ENCODE measurements around the gene ARHGAP23. TPM values are rescaled to one million over a fixed set of nuclear protein-coding genes. Genes with fewer than 3 reads are reported as not detected.

Gene ARHGAP23
- total and polyA plus RNA-seq, 2 donors (not counting 3 experiments of a cell fraction or from before 2014, with no cell fraction given): 25.4 to 190 TPM

DNA sequence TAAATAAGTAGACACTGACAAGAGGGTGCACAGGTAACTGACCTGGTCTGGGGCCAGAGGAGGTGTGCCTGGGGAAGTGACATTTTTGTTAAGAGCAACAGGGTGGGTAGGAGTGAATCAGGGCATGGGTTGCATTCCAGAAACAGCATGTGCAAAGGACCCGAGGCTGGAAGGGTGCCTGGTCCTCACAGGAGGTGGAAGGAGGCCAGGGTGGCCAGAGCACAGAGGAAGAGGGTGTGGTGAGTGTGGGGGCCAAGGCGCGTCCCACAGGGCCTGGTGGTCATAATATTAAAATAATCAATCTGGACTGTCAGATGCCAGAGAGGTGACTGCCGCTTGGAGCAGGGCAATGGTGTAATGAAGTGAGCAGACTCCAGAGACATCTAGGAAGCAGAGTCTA, 14.3 kb downstream of the ARHGAP23 start:
- H3K79me2 ChIP-seq (ENCODE audit: control insufficient read depth, insufficient read depth, low read length): peaks cover 75% of the 10 kb centered on the region
- H3K4me2 ChIP-seq (ENCODE audit: insufficient read depth, low read length): no peak overlapping the region
- DNase-seq (ENCODE audit: low read depth, low spot score) (no peak), FAIRE-seq (no peak)
- H4K20me1 ChIP-seq (replicated peaks; ENCODE audit: control insufficient read depth, extremely low read depth, insufficient read depth, low read length): no peaks in the 10 kb centered on the region
- no peak overlapping the region for H3K9ac ChIP-seq (replicated peaks; ENCODE audit: extremely low read depth, insufficient read depth, low read length)
- ChIA-PET POLR2A (no interaction called here), CTCF (interaction anchor here (0.6 to 4.0 kb wide), 7 partner anchors 12 to 67 kb away, joined by 3 to 35 read pairs (median 8); no protein-coding TSS in a partner anchor)
- intact Hi-C loops (cut with micrococcal nuclease) (no loop called here), dilution Hi-C loops (cut with MboI; ENCODE audit: extremely low pct_ligation_motif_present, low sequenced_read_pairs) (no loop called here)
- no peaks in the 10 kb centered on the region for H3K27me3 ChIP-seq (ENCODE audit: control insufficient read depth in 2 of 2, insufficient read depth in 2 of 2, low read length in 2 of 2)
- no peak overlapping the region for H3K27ac ChIP-seq (ENCODE audit: insufficient read depth, low read depth, low read length)
- no peak overlapping the region for H3K4me3 ChIP-seq (replicated peaks in 1 of 3; ENCODE audit: insufficient read depth in 1 of 3, low read depth in 1 of 3, low read length in 3 of 3)
- no peaks in the 10 kb centered on the region for H3K9me1 ChIP-seq (replicated peaks; ENCODE audit: control insufficient read depth, extremely low read depth, insufficient read depth, low read length)
- no peak overlapping the region for H2AFZ ChIP-seq (ENCODE audit: low read depth, low read length)
- no peaks in the 10 kb centered on the region for H3K36me3 ChIP-seq (ENCODE audit: control insufficient read depth in 2 of 2, extremely low read depth in 1 of 2, insufficient read depth in 2 of 2, low read length in 2 of 2)
- BruUV-seq (replicated peaks): no TSS peak
- H3K4me1 ChIP-seq (ENCODE audit: control insufficient read depth, extremely low read depth, insufficient read depth, low read length): peaks cover 14% of the 10 kb centered on the region
- H3K9me3 ChIP-seq (replicated peaks; ENCODE audit: control insufficient read depth, insufficient read depth, low read length): no peaks in the 10 kb centered on the region
- TF ChIP-seq GATA2 (IDR thresholded peaks at IDR 0.05; ENCODE audit: insufficient read depth, insufficient read length, low read depth, low read length): no peak
- no peak for TF ChIP-seq POLR2AphosphoS5 (IDR thresholded peaks at IDR 0.05; ENCODE audit: insufficient read depth, low read depth, low read length)
- no peak for TF ChIP-seq EZH2 (IDR thresholded peaks at IDR 0.05; ENCODE audit: borderline replicate concordance, low read depth, low read length, severe bottlenecking)

- Histone ChIP-seq H3K36me3 (ENCODE audit: control insufficient read depth in 2 of 2, extremely low read depth in 1 of 2, insufficient read depth in 2 of 2, low read length in 2 of 2) (no peaks in the 10 kb centered on the region), H3K9me1 (replicated peaks; ENCODE audit: control insufficient read depth, extremely low read depth, insufficient read depth, low read length) (no peaks in the 10 kb centered on the region), H3K4me1 (ENCODE audit: control insufficient read depth, extremely low read depth, insufficient read depth, low read length) (peaks cover 23% of the 10 kb centered on the region), H3K27me3 (ENCODE audit: control insufficient read depth in 2 of 2, insufficient read depth in 2 of 2, low read length in 2 of 2) (no peaks in the 10 kb centered on the region), H3K27ac (ENCODE audit: insufficient read depth, low read depth, low read length) (no peak overlapping the region), H3K4me3 (replicated peaks in 1 of 3; ENCODE audit: insufficient read depth in 1 of 3, low read depth in 1 of 3, low read length in 3 of 3) (no peak overlapping the region), H3K9me3 (replicated peaks; ENCODE audit: control insufficient read depth, insufficient read depth, low read length) (no peaks in the 10 kb centered on the region), H2AFZ (ENCODE audit: low read depth, low read length) (no peak overlapping the region), H3K79me2 (ENCODE audit: control insufficient read depth, insufficient read depth, low read length) (peaks cover 75% of the 10 kb centered on the region), H4K20me1 (replicated peaks; ENCODE audit: control insufficient read depth, extremely low read depth, insufficient read depth, low read length) (no peaks in the 10 kb centered on the region), H3K4me2 (ENCODE audit: insufficient read depth, low read length) (no peak overlapping the region), H3K9ac (replicated peaks; ENCODE audit: extremely low read depth, insufficient read depth, low read length) (no peak overlapping the region)
- dilution Hi-C loops (cut with MboI; ENCODE audit: extremely low pct_ligation_motif_present, low sequenced_read_pairs): no loop called here
- POLR2A ChIA-PET: no interaction called here
- CTCF ChIA-PET: interaction anchor here (0.7 to 4.0 kb wide), 16 partner anchors 8 to 94 kb away, joined by 3 to 35 read pairs (median 4); no protein-coding TSS in a partner anchor
- BruUV-seq (replicated peaks): no TSS peak
- no peak for FAIRE-seq
- no peak for DNase-seq (ENCODE audit: low read depth, low spot score)
- TF ChIP-seq GATA2 (IDR thresholded peaks at IDR 0.05; ENCODE audit: insufficient read depth, insufficient read length, low read depth, low read length) (no peak), POLR2A (IDR thresholded peaks at IDR 0.05; ENCODE audit: low read depth, low read length) (no peak), FOS (IDR thresholded peaks at IDR 0.05; ENCODE audit: borderline replicate concordance, insufficient read depth, low read length) (no peak), POLR2AphosphoS5 (IDR thresholded peaks at IDR 0.05; ENCODE audit: insufficient read depth, low read depth, low read length) (no peak), MYC (IDR thresholded peaks at IDR 0.05; ENCODE audit: low read depth, low read length) (no peak), EZH2 (IDR thresholded peaks at IDR 0.05; ENCODE audit: borderline replicate concordance, low read depth, low read length, severe bottlenecking) (no peak), JUN (IDR thresholded peaks at IDR 0.05; ENCODE audit: borderline replicate concordance, insufficient read depth, insufficient read length, low read depth) (no peak)
- TF ChIP-seq, protein P1, sequence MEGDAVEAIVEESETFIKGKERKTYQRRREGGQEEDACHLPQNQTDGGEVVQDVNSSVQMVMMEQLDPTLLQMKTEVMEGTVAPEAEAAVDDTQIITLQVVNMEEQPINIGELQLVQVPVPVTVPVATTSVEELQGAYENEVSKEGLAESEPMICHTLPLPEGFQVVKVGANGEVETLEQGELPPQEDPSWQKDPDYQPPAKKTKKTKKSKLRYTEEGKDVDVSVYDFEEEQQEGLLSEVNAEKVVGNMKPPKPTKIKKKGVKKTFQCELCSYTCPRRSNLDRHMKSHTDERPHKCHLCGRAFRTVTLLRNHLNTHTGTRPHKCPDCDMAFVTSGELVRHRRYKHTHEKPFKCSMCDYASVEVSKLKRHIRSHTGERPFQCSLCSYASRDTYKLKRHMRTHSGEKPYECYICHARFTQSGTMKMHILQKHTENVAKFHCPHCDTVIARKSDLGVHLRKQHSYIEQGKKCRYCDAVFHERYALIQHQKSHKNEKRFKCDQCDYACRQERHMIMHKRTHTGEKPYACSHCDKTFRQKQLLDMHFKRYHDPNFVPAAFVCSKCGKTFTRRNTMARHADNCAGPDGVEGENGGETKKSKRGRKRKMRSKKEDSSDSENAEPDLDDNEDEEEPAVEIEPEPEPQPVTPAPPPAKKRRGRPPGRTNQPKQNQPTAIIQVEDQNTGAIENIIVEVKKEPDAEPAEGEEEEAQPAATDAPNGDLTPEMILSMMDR (IDR thresholded peaks at IDR 0.05; ENCODE audit: extremely low read depth in 1 of 2, insufficient read depth in 1 of 2, low read depth in 1 of 2, low read length in 2 of 2): no peak
- TF ChIP-seq, protein P2, sequence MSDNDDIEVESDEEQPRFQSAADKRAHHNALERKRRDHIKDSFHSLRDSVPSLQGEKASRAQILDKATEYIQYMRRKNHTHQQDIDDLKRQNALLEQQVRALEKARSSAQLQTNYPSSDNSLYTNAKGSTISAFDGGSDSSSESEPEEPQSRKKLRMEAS (IDR thresholded peaks at IDR 0.05; ENCODE audit: insufficient read depth, insufficient read length): no peak
- intact Hi-C loops (cut with micrococcal nuclease): loop anchor here (1.0 kb wide), 4 partner anchors 13 to 42 kb away; no protein-coding TSS in a partner anchor
Observed at GRCh38 chr17:38443356-38444031, 15.2 kb downstream of the ARHGAP23 start.
